K562 (cell line): ENCODE measurements around the gene RXFP1. TPM values are rescaled to one million over a fixed set of nuclear protein-coding genes. Genes with fewer than 3 reads are reported as not detected.

Experiments used
- CC2D1A ChIP-seq: fragments of 450-650 bp; IDR thresholded peaks from 2 replicates; pipeline ENCODE4 v1.6.1; 2017; ENCODE audit warnings: mild to moderate bottlenecking
- DACH1 ChIP-seq: fragments of 450-650 bp; IDR thresholded peaks from 2 replicates; pipeline ENCODE4 v1.6.1; 2018; ENCODE audit not compliant: partially characterized antibody
- EP400 ChIP-seq: fragments of 450-650 bp; IDR thresholded peaks from 2 replicates; pipeline ENCODE4 v1.6.1; 2017; ENCODE audit warnings: antibody characterized with exemption, mild to moderate bottlenecking, moderate library complexity
- HLTF ChIP-seq: fragments of 450-650 bp; IDR thresholded peaks from 2 replicates; pipeline ENCODE4 v1.6.1; 2016
- KLF16 ChIP-seq: IDR thresholded peaks from 2 replicates; pipeline ENCODE4 v1.6.1; 2016; ENCODE audit warnings: antibody characterized with exemption
- MTA1 ChIP-seq: fragments of 450-650 bp; IDR thresholded peaks from 2 replicates; pipeline ENCODE4 v1.6.1; 2017; ENCODE audit warnings: borderline replicate concordance
- PML ChIP-seq: IDR thresholded peaks from 2 replicates; pipeline ENCODE4 v1.6.1; 2012; ENCODE audit warnings: low read length, inconsistent platforms
- RBM34 ChIP-seq: fragments of 200-400 bp; formaldehyde crosslinking; IDR thresholded peaks from 2 replicates; pipeline ENCODE4 v1.6.1; 2018; ENCODE audit warnings: low read length, borderline replicate concordance; ENCODE audit not compliant: insufficient read depth
- SIN3A ChIP-seq, 2 experiments: fragments of 150-350 bp in 1 of 2; IDR thresholded peaks; 2 replicates each; pipeline ENCODE4 v1.6.1; 2011 to 2016; ENCODE audit warnings: borderline replicate concordance in 2 of 2, low read depth in 2 of 2, low read length in 2 of 2, mild to moderate bottlenecking in 2 of 2, moderate library complexity in 2 of 2; ENCODE audit not compliant: control insufficient read depth in 1 of 2
- TCF7 ChIP-seq: sonication (generic); IDR thresholded peaks from 2 replicates; pipeline ENCODE4 v1.6.1; 2016; ENCODE audit warnings: antibody characterized with exemption, borderline replicate concordance
- TRIM24 ChIP-seq, 2 experiments: fragments of 450-650 bp; IDR thresholded peaks; 2 replicates each; pipeline ENCODE4 v1.6.1; 2016
- ZNF124 ChIP-seq: sonication (generic); formaldehyde crosslinking; IDR thresholded peaks from 2 replicates; pipeline ENCODE4 v1.8.1; 2022; ENCODE audit warnings: missing genetic modification reagents
- ZNF133 ChIP-seq: fragments of 250-450 bp; sonication (Bioruptor Pico); IDR thresholded peaks from 2 replicates; pipeline ENCODE4 v1.4.0; 2020; ENCODE audit warnings: mild to moderate bottlenecking
- ZNF24 ChIP-seq: fragments of 450-650 bp; IDR thresholded peaks from 2 replicates; pipeline ENCODE4 v1.6.1; 2016
- ZNF347 ChIP-seq: fragments of 450-650 bp; formaldehyde crosslinking; IDR thresholded peaks from 2 replicates; pipeline ENCODE4 v1.4.0; 2020; ENCODE audit warnings: low read depth, mild to moderate bottlenecking, moderate library complexity
- ZNF445 ChIP-seq: fragments of 250-450 bp; sonication (Bioruptor Pico); IDR thresholded peaks from 2 replicates; pipeline ENCODE4 v1.4.0; 2020; ENCODE audit warnings: low read depth, mild to moderate bottlenecking, moderate library complexity
- polyA plus RNA-seq, 8 experiments: library from polyadenylated mRNA; depleted of rRNA in 4 of 8; stranded (reverse) in 5 of 8; unstranded in 3 of 8; fragments of >200 nt; fragmentation: Nextera tagmentation in 2 of 8; fragmentation: Illumina TruSeq in 1 of 8; extraction: Ambion mirVana in 2 of 8; extraction: Trizol in 1 of 8; gene quantifications; 2 replicates each; pipeline versions ENCODE4 v1.2.1 to v1.2.3, GENCODE V29; 2011 to 2014; ENCODE audit warnings: inconsistent platforms in 1 of 8, missing spikeins in 1 of 8
- total RNA-seq, 7 experiments: library from RNA; depleted of rRNA in 6 of 7; stranded (reverse); fragments of >200 nt in 6 of 7; fragmentation: Illumina TruSeq in 2 of 7; extraction: Trizol in 2 of 7; gene quantifications; 2 replicates each; pipeline versions ENCODE4 v1.2.1 to v1.2.3, GENCODE V29; 2011 to 2021; ENCODE audit warnings: low replicate concordance in 1 of 7
- TF ChIP-seq, protein P1 (sequence below): fragments of 450-650 bp; IDR thresholded peaks from 2 replicates; pipeline ENCODE4 v1.6.1; 2018; ENCODE audit not compliant: partially characterized antibody
- TF ChIP-seq, protein P2 (sequence below): fragments of 450-650 bp; IDR thresholded peaks from one replicate; pipeline ENCODE4 v1.6.1; 2018; ENCODE audit warnings: mild to moderate bottlenecking, moderate library complexity; ENCODE audit not compliant: partially characterized antibody
- TF ChIP-seq, protein P3 (sequence below): fragments of 450-650 bp; IDR thresholded peaks from 2 replicates; pipeline ENCODE4 v1.6.1; 2017; ENCODE audit warnings: mild to moderate bottlenecking, moderate library complexity
- TF ChIP-seq, protein P4 (sequence below): fragments of 450-650 bp; formaldehyde crosslinking; IDR thresholded peaks from 2 replicates; pipeline ENCODE4 v1.4.0; 2022; ENCODE audit warnings: mild to moderate bottlenecking, moderate library complexity

Gene RXFP1
- total and polyA plus RNA-seq, 9 of the 15 experiments (the other 6 are each of a cell fraction or from before 2014, with no cell fraction given), result 0.03 to 0.06 (median 0.04) TPM; not detected in 6

DNA sequence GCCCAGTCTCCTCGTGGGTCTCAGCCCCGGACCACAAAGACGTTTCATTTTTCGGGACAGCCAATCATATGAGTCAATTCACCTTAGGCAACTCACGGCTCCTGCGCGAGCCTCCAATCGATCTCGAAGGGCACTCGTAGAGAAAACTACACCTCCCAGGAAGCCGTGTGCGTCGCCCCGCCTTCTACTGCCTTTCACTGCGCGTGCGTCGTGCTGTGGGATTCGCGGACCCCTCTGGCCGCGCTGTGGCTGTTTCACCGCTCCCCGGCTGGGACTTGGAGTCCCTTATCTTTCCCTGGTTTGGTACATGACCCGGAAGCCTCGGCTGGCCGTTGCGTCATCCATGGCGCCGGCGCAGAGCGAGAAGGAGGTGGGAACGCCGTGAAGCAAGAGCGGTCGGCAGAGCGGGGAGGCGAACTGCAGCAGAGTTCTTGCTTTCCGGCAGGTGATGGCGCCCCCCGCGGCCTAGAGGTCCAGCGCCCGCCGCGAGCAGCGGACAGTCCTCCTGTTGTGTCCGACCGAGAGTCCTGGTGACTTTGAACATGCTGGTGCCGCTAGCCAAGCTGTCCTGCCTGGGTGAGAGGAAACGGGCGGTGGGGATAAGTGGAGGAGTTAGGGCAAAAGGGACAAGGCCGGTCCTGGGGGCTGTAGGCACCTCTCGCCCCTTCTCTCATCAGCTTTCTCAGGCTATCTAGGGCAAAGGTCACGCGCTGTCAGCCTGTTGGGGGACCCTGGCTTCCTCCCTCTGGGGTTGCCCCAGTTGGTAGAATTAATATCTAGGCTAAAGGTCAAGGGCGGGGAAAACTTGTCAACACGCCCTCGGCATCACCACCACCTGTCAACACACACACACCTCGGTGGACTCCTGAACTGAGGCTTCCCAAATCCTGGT lies 150.5 kb downstream of the RXFP1 start, which contains the start of gene ETFDH (continued):
- TF ChIP-seq, protein P1, sequence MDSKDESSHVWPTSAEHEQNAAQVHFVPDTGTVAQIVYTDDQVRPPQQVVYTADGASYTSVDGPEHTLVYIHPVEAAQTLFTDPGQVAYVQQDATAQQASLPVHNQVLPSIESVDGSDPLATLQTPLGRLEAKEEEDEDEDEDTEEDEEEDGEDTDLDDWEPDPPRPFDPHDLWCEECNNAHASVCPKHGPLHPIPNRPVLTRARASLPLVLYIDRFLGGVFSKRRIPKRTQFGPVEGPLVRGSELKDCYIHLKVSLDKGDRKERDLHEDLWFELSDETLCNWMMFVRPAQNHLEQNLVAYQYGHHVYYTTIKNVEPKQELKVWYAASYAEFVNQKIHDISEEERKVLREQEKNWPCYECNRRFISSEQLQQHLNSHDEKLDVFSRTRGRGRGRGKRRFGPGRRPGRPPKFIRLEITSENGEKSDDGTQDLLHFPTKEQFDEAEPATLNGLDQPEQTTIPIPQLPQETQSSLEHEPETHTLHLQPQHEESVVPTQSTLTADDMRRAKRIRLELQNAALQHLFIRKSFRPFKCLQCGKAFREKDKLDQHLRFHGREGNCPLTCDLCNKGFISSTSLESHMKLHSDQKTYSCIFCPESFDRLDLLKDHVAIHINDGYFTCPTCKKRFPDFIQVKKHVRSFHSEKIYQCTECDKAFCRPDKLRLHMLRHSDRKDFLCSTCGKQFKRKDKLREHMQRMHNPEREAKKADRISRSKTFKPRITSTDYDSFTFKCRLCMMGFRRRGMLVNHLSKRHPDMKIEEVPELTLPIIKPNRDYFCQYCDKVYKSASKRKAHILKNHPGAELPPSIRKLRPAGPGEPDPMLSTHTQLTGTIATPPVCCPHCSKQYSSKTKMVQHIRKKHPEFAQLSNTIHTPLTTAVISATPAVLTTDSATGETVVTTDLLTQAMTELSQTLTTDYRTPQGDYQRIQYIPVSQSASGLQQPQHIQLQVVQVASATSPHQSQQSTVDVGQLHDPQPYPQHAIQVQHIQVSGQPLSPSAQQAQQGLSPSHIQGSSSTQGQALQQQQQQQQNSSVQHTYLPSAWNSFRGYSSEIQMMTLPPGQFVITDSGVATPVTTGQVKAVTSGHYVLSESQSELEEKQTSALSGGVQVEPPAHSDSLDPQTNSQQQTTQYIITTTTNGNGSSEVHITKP, result peak; percentile 80
- TF ChIP-seq, protein P2, sequence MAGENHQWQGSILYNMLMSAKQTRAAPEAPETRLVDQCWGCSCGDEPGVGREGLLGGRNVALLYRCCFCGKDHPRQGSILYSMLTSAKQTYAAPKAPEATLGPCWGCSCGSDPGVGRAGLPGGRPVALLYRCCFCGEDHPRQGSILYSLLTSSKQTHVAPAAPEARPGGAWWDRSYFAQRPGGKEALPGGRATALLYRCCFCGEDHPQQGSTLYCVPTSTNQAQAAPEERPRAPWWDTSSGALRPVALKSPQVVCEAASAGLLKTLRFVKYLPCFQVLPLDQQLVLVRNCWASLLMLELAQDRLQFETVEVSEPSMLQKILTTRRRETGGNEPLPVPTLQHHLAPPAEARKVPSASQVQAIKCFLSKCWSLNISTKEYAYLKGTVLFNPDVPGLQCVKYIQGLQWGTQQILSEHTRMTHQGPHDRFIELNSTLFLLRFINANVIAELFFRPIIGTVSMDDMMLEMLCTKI, result no peak
- TF ChIP-seq KLF16 (no peak), ZNF124 (no peak), TCF7 (no peak), DACH1 (peak; percentile 62), EP400 (peak; percentile 91), CC2D1A (peak; percentile 100), ZNF347 (no peak), HLTF (0 out of 2 replicates have a peak, but pooled peaks have one; percentile 62), ZNF24 (no peak), ZNF133 (no peak), MTA1 (peak; percentile 90), ZNF445 (CRISPR knock-in tag) (no peak), PML (no peak; the same call in 1 of the 2 replicates), TRIM24 (IDR thresholded peaks at IDR 0.05) (peak; percentile 68 to 73; a peak in 3 of 4 replicates), RBM34 (no peak), SIN3A (IDR thresholded peaks at IDR 0.05; ENCODE audit: borderline replicate concordance in 2 of 2, control insufficient read depth in 1 of 2, low read depth in 2 of 2, low read length in 2 of 2) (peak in 1 of 2 experiments; percentile 43; a peak in 1 of 4 replicates)
- TF ChIP-seq, protein P3, sequence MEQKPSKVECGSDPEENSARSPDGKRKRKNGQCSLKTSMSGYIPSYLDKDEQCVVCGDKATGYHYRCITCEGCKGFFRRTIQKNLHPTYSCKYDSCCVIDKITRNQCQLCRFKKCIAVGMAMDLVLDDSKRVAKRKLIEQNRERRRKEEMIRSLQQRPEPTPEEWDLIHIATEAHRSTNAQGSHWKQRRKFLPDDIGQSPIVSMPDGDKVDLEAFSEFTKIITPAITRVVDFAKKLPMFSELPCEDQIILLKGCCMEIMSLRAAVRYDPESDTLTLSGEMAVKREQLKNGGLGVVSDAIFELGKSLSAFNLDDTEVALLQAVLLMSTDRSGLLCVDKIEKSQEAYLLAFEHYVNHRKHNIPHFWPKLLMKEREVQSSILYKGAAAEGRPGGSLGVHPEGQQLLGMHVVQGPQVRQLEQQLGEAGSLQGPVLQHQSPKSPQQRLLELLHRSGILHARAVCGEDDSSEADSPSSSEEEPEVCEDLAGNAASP, result no peak
- TF ChIP-seq, protein P4, sequence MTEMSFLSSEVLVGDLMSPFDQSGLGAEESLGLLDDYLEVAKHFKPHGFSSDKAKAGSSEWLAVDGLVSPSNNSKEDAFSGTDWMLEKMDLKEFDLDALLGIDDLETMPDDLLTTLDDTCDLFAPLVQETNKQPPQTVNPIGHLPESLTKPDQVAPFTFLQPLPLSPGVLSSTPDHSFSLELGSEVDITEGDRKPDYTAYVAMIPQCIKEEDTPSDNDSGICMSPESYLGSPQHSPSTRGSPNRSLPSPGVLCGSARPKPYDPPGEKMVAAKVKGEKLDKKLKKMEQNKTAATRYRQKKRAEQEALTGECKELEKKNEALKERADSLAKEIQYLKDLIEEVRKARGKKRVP (CRISPR knock-in tag), result peak; percentile 97
